Measurements from ENCODE around the gene LRP1B.
"Not testable (repeated sequence)": the region's sequence is repeated elsewhere in the genome, so short reads cannot be mapped to it uniquely, and the experiment has no call there.

The LRP1B gene

DNA sequence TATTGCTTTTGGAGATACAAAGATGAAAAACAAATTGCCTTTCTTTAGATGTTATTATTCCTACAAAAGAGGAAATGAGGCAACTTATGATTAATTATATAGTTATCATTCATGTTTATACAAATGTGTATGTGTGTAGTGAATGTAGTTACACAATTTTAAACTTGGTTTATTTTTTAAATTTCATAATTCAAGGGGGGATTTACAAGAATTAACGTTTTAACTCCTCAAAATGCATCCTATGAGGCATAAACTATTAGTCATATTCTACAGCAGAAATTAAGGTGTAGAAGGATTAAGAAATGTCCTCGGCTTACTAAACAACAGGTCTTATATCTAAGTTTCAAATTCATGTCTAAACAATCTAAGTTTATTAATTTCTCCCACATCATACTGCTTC, 1545.8 kb downstream of the LRP1B start:
- no peak for DNase-seq

DNA sequence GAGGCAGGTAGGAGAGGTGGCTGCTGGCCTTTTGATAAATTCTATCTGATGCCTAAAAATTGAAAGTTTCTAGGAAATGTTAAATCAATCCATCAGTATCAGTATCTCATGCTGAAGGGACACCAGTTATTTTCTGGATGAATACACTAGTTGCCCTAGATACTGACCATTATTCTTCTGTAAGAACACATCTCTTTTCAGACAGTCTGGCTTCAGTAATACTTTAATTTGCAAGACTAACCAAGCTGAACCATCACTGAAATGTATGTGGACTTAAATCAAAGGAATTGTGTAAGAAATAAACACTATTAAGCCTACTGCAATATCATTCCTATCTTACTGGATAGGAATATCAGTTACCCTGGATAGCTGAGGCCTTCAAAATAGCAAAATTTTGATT, 1546.3 kb downstream of the LRP1B start:
- no peak for DNase-seq

DNA sequence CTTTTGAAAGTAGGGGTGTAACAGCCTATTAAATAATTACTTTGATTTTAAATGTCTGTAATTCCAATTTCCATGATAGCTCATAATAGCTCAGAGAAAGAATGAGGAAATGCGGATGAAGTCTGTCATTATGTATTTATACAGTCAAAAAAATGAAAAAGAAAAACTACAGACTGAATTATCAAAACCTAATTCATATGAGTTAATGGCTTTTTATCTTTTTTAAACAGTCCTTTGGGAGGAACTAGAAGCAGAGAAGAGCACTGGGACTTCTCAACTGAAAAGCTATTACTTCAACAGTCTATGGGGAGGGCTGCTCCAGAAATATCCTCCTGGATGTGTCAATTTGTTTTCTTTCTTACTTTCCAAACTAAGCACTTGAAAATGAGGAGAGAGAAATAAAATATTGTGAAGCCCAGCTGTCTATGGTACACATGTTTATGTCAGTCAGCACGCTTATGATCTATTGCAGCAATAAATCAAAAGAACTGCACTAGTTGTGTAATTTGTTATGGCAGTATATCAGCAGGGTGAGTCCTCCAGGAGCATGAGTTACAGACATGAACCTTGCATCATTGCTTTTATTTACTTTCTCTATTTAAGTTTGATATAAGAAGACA, 1550.2 kb downstream of the LRP1B start:
- DNase-seq: no peak

DNA sequence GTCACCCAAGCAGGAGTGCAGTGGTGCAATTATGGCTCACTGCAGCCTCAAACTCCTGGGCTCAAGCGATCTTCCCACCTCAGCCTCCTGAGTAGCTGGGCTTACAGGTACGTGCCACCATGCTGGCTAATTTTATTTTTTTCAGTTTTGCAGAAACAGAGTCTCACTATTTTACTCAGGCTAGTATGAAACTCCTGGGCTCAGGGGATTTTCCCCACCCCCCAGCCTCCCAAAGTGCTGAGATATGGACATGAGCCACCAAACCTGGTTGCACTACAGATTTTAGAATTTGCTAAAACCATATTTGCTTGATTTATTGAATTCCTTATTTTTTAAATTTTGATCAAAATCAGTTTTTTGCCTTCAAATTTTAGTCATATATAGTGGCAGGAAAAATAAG, 1553.4 kb downstream of the LRP1B start:
- no peak for DNase-seq

DNA sequence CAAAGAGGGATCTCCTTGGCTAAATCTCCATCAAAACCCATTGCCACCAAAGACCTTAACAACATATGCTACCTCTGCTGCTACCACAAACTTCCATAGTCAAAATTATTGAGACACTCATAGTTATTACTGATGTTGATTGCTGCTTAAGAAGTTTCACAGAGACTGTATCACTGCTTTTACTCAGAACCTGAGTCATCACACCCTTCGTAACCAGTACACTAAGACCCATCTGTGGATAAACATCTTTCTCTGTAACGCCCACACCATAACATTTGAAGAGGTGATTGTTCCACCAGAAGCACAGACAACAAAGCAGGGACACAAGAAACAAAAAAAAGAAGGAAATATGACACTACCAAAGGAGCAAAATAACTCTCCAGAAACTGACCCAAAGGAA, 1563.1 kb downstream of the LRP1B start:
- DNase-seq: no peak

DNA sequence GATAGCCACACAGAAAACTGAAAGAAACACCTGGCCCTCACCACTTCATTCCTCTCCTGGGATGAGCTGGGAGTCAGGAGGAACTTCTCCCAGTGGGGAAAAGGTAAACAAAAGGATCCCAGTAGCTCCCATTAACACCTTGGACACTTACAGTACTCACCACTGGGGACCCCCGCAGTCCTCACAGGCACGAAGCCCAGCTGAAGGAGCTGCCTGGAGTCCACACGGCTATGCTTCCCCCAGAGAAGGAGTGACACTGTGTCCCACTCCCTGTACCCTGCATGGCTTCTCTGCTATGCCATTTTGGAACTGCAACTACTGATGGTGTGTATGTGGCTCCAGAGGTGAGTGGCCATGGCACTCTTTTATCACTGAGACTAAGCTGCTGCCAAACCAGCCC, 1565.1 kb downstream of the LRP1B start:
- no peak for DNase-seq

DNA sequence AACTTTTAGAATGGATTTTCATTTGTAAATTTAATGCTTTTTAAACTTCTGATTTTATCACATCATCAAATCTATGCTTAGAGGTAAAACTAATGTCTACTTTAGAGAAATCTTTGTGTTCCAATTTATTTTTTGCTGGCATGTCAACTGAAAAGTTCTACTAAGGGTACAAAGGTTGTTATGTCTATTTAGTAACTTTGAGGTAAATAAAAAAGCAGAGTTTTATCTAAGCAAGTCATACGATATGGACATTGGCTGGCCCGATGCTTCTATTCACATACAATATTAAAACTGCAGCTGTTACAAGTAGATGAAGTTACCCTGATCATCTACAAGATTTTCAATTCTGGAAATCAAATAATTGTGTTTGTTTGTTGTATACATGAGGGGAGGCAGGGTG, 1575.1 kb downstream of the LRP1B start:
- DNase-seq: no peak

DNA sequence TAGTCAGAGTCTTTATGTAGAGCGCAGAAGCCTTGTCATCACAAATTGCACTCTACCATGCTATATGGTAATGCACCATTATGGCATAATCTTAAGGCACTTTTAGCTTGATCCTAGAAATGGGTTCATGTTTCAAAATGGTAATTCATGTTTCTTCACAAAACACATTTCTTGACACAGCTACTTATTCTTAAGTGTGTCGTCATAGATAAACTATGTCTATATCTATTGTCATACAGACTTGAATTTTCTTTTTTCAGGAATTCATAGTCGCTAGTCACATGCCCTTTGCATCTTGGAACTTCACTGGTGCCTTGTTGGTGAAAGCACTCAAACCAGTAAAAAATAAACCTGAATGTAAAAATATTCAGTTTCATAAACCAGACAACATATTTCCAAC, 1578.2 kb downstream of the LRP1B start:
- no peak for DNase-seq

DNA sequence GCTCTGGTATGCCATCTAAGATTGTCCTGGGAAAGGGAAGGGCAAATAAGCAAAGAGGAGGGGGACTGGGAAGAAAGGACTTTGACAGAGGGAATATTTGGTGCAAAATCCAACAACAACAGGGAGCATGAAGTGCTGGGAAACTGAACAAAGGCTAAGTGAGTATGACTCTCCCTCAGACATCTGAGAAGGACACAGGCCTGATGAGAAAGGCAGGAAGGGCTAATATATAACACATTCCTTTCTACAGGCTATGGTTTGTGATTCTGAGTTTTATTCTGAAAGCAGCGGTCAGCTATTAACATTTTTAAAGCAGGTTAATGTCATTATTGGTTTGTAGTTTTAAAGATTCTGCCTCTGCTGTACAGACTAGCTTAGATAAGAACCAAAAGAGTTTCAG, 1579.5 kb downstream of the LRP1B start:
- no peak for DNase-seq

DNA sequence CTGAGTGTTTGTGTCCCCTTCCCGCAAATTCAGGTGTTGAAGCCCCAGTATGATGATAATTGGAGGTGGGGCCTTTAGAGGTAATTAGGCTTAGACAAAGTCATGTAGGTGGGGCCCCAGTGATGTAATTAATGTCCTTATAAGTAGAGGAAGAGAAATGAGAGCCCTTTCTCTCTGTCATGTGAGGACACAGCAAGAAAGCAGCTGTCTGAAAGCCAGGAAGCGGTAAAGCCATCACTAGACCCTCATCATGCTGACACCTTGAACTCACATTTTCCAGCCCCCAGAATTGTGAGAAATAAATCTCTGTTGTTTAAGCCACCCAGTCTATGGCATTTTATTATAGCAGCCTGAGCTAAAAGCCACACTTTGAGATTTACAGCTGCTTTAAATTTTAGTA, 1580.0 kb downstream of the LRP1B start:
- no peak for DNase-seq

DNA sequence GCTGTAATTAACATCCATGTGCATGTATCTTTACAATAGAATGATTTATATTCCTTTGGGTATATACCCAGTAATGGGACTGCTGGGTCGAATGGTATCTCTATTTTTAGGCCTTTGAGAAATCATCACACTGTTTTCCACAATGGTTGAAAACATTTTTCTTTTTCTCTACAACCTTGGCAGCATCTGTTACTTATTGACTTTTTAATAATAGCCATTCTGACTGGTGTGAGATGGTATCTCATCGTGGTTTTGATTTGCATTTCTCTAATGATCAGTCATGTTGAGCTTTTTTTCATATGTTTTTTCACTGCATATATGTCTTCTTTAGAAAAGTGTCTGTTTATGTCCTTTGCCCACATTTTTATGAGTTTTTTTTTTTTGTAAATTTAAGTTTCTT, 1586.0 kb downstream of the LRP1B start:
- not testable (repeated sequence) for DNase-seq

DNA sequence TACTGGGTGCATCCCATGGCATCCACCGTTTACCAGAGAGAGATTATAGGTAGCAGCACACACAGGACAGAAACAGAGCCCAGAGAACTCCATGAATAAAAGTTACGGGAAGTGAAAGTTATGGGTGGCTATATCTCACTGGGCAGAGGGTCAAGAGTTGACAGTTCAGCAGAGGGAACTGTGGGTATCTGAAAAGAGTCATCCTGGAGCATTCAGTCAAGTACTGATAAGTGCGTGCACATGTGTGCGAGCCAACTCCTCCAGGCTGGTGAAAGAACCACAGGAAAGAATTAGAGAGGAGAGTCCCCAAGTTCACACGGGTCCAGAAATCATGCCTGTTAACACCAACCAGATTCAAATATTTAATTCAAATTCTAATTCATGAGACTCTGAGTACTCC, 1588.2 kb downstream of the LRP1B start:
- no peak for DNase-seq

DNA sequence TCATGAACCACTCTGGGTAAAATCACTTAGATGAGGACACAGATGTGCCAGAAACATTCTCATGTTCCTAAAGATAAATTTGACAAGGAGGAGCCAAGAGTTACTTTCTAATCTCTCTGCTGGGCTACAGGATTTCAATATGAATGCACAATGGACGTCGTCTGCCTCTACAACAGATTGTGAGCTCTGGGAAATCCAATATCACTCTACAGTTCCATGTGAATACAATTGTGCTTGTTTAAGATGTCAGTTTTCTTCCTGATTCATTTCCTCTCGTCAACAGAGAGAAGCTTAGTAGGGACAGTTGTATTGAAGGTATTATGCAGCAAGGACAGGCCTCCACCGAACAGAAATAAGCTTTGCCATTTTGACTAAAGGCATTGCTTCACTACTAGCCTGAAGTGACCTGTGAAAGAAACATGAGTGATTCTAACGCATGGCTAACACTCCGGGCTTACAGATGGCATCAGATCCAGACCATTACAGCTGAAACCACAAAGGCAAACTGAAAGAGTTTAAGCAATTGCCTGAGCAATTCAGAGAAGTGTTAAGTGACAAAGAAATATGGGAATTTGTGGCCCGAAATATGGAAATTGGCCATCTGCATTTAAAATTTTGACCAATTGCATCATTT, 1591.5 kb downstream of the LRP1B start:
- no peak for DNase-seq

DNA sequence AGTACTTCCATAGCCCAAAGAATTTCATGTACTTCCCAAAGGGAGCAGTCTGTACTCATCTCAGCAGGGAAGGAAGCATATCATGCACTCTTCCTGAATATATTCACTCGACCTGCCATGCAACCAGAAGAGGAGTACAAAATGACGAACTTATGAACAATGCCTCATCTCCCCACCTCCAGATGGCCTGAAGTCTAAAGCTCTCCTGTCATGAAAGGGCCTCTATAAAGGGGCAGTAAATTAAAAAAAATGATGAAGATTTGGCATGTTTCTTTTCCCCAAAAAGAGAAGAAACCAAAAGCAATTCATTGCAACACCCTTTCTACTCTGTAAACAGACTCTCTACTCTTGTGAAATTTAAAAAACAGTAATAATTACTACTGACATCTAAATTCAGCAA, 1601.1 kb downstream of the LRP1B start:
- no peak for DNase-seq

DNA sequence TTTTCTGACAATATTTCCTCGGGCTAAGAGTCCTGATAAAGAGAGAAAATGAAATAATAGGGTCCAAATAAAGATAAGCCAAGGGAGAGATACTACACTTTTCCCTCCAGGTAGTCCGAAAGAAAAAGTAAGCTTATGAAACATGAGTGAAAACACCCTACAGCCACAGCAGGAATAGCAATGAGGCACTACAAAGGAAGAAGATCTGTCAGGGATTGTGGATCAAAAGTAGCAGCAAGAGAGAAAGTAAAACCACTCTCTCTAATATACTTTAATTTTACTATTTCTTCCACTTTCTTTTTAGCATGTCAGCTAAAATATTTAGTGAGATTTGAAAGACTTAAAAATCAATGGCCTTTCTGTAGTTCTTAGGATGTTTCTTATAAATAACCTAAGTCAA, 1601.8 kb downstream of the LRP1B start:
- no peak for DNase-seq

DNA sequence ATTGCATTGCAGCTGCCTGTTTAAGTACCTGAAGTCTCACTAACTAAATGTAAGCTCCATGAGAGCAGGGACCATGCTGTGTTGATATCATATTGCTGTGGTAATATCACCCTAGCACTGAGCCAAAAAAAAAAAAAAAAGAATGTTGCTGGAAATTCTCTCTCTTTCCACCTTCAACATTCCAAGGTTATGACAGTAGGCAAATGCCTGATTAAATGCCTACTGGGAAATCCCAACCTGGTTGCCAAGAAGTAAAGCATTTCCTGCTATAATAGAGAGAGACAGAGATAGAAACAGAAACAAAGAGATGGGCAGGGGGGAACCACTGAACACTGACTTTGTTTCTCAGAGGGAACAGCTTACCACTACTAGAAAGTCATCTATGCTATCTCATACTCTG, 1604.2 kb downstream of the LRP1B start:
- no peak for DNase-seq

DNA sequence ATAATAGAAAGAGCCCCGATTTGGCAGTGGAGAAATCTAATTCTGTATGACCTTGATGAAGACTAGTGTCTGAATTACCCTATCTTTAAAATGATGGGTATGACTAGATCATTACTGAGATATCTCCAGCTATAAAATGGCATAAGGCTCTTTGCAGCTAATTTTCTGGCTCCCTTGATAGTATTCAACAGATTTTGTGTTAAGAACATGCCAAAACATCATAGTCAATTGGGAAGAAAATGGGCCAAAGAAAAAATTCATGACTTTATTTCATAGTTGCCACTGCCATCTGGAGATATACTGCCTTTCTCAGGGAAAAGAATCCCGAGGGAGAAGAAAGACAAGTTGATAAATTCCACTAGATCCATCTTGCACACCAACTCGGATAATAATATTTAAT, 1618.7 kb downstream of the LRP1B start:
- no peak for DNase-seq

DNA sequence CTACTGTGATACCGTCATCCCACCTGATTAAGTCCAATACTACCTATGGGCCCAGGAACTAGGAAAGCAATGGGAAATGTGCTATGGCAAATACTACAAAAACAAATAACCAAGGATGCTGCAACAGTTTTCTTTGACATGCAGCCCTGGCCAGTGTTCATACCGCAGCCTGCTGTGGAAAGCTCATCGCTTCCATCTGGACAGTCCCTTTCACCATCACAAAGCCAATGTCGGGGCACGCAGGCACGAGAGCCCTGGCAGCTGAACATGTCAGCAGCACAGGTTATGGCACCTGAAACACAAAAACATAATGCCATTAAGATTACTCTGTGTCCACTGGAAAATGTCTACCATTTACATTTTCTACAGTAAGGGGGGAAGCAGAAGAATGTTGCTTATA, 1621.1 kb downstream of the LRP1B start:
- no peak for DNase-seq

DNA sequence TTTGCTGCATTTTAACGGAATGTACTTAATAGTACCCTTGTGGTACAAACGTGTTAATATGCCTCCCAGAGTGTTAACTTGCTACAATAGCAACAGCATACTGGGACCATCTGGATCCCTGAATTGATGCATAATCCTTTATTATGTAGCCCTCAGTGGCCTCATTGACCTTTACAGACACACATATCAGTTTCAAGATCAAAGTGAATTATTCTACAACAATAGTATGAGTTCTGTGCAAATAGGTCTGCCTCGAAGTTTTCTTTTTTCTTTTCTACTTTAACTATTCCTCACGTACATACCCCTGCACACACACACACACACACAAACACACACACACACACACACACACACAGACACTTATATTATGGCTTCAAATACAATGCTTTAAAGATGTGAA, 1622.1 kb downstream of the LRP1B start:
- no peak for DNase-seq

DNA sequence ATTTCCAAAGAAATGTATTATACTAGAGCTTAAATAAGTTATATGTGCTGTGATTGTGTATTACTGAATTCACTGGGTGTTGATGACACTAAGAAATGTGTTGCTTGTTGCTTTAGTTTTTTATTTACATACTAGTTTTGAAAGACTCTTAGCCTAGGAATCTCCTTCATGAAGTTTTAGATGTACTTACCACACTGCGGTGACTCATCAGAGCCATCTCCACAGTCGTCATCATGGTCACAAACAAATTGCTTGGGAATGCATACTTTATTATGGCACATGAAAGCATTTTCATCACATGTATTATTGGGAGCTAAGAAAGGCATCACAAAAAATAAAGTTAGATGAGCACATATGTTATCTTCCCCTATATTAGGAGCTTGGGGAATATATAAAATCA, 1624.2 kb downstream of the LRP1B start:
- DNase-seq: no peak

DNA sequence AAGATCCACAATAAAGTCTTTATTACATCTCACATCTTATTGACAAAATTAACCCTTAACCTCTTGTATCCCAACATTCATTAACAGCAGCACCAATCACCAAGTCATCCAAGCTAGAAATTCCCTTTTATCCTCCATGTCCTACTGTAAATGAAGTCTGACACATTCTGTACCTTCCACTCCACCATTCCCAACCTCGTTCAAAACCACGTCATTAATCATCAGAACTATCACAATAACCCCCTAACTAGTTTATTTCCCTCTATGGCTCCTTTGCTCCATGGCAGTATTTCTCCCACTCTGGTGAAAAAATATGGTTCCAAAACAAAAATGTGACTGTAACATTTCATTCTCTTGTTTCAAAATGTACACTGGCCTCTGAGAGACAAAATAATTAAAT, 1626.2 kb downstream of the LRP1B start:
- DNase-seq: no peak

DNA sequence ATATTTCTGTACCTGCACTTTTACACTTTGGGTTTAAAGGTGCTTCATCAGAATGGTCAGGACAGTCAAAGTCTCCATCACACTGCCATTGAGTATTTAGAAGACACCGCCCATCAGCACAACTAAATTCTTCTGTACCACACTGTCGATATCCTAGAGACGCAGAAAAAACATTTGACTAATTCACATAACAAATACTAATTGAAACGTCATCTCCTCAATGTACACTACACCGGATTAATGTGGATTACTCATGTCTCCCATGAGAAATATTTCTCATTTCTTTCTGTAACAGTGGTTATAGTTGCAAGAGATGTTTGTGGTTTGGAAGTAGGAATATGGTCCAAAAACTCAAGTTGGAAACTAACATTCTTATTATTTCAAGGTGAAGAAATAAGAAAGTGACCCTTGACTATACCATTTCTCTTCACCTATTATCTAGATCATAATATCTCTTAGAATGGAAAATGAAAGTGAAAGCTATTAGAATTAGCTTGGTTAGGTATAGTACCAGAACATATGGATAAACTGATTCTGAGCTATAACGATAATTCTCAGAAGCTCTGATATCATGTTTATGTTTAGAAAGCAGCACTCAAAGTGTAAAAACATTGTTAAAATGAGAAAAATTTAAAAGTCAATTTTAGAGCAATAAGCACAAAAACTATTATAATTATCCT, 1627.7 kb downstream of the LRP1B start:
- no peak for DNase-seq

DNA sequence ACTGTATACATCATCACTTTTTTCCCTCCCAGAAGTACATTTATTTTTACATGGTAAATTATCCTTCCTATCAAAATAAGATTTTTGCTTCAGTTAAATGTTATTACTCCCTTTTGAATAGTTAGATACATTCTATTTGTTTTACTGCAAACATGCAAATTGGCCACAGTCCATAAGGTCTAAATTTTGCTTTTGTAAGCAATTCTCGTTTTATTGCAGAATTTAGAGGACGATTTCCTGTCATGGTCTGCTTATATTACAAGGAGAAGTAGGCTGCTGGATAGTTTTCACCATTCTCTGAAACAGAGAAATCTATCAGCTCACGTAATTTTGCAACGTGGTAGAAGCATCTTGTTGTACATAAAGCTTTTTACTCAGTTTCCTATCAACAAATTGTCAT, 1632.5 kb downstream of the LRP1B start:
- DNase-seq: no peak

DNA sequence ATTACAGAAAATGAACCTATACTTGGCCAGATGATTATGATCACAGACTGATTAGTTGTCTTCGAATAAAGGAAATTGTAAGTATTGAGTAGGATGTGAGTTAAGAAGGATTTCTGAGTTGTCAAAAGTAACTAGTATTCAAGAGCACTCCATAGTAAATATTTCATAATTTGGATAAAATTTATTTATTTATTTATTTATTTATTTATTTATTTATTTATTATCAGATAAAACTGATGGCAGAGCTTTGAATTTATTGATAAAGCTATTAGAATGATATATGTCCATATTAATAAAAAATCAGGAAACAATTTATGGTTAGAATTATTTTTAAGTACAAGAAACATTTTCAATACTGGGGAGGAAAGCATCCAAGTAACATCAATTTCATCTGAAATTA, 1634.1 kb downstream of the LRP1B start:
- DNase-seq: no peak

DNA sequence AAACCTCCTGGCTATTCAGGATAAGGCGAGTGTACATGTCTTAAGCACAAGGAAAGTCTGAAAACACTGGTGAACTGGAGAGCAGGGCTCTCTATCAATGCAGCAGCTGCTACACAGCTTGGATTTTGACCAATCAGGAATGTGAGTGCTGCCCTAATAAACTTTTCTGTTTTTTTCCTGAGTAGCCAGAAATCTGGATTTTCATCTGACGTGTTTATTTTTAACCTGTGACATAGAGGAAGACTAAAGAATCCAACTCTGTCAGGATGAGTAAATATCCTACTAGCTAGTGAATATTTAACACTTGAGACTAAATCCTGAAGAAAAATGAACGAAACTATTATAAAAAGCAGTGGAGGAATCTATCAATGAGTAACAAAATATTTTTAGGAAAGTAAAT, 1638.9 kb downstream of the LRP1B start:
- DNase-seq: no peak

Data from Kasumi-1 (cell line).